BJ (cell line): Measurements from ENCODE around the gene LSM14B. TPM values are rescaled to one million over a fixed set of nuclear protein-coding genes. Genes with fewer than 3 reads are reported as not detected.

Experiments used
- CTCF ChIA-PET: fragments of 350-600 bp; formaldehyde crosslinking; extraction: SDS; loops from one replicate; lab custom pipeline; 2021; ENCODE audit warnings: antibody characterized with exemption, inconsistent platforms; lab: Yijun Ruan, JAX
- POLR2A ChIA-PET: fragments of 300-600 bp; sonication (Branson Sonifier 250); formaldehyde crosslinking; extraction: SDS; loops from one replicate; lab custom pipeline; 2021; ENCODE audit warnings: antibody characterized with exemption; lab: Charles Lee
- DNase-seq: peaks from one replicate; pipeline ENCODE4 v3.0.0-alpha.2; 2011; ENCODE audit warnings: low read depth
- H3K27me3 ChIP-seq: 2 replicates; pipeline ENCODE4 v1.6.0; 2011; ENCODE audit warnings: low read length; ENCODE audit not compliant: control insufficient read depth, insufficient read depth
- H3K36me3 ChIP-seq: 2 replicates; pipeline ENCODE4 v1.5.1; 2011; ENCODE audit warnings: low read length; ENCODE audit not compliant: control insufficient read depth, insufficient read depth
- H3K4me3 ChIP-seq: 2 replicates; pipeline ENCODE4 v1.5.1; 2011; ENCODE audit warnings: low read depth, mild to moderate bottlenecking, control low read depth, low read length
- polyA plus RNA-seq: library from polyadenylated mRNA; depleted of rRNA; stranded (reverse); fragments of >200 nt; gene quantifications from 2 replicates; pipeline ENCODE4 v1.2.3, GENCODE V29; 2011
- TF ChIP-seq, protein P1 (sequence below): IDR thresholded peaks from 2 replicates; pipeline ENCODE4 v1.5.1; 2011; ENCODE audit warnings: low read depth, mild to moderate bottlenecking, control low read depth, inconsistent platforms, low read length, moderate library complexity; ENCODE audit not compliant: insufficient read depth

Gene LSM14B
- polyA plus RNA-seq, 1 experiment: 48.2 TPM

DNA sequence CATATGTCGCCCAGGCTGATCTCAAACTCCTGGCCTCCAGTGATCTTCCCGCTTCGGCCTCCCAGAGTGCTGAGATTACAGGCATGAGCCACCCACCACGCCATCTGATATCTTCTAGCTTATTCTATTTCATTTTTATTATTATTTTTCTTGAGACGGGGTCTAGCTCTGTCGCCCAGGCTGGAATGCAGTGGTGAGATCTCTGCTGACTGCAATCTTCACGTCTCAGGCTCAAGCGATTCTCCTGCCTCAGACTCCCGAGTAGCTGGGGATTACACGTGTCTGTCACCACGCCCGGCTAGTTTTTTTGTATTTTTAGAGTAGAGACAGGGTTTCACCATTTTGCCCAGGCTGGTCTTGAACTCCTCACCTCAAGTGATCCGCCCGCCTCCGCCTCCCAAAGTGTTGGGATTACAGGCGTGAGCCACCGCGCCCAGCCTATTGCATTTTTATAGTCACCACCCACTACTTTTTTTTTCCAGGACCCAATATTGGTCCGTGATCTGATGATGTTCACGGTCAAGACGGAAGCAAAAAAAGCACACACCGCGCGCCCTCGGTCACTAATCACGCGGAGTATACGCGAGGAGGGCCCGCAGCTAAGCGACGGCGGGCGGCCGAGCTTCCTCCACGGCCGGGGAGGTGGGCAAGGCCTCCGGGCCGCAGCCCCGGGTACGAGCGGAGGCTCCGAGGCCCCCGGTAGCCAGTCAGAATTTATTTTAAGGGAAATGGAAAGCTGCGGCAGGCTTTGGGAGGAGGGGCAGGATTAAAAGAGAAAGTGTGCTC lies 1.1 kb upstream of the LSM14B start:
- peaks cover 15% of the 10 kb centered on the region for H3K27me3 ChIP-seq
- ChIA-PET POLR2A (no interaction called here), CTCF (interaction anchor here (0.7 to 2.8 kb wide), 5 partner anchors 15 to 1593 kb away, joined by 3 to 11 read pairs (median 4); no protein-coding TSS in a partner anchor)
- TF ChIP-seq, protein P1, sequence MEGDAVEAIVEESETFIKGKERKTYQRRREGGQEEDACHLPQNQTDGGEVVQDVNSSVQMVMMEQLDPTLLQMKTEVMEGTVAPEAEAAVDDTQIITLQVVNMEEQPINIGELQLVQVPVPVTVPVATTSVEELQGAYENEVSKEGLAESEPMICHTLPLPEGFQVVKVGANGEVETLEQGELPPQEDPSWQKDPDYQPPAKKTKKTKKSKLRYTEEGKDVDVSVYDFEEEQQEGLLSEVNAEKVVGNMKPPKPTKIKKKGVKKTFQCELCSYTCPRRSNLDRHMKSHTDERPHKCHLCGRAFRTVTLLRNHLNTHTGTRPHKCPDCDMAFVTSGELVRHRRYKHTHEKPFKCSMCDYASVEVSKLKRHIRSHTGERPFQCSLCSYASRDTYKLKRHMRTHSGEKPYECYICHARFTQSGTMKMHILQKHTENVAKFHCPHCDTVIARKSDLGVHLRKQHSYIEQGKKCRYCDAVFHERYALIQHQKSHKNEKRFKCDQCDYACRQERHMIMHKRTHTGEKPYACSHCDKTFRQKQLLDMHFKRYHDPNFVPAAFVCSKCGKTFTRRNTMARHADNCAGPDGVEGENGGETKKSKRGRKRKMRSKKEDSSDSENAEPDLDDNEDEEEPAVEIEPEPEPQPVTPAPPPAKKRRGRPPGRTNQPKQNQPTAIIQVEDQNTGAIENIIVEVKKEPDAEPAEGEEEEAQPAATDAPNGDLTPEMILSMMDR: no peak
- no peak for DNase-seq
- peaks cover 10% of the 10 kb centered on the region for H3K36me3 ChIP-seq
- H3K4me3 ChIP-seq: peak overlapping the region; percentile 63

DNA sequence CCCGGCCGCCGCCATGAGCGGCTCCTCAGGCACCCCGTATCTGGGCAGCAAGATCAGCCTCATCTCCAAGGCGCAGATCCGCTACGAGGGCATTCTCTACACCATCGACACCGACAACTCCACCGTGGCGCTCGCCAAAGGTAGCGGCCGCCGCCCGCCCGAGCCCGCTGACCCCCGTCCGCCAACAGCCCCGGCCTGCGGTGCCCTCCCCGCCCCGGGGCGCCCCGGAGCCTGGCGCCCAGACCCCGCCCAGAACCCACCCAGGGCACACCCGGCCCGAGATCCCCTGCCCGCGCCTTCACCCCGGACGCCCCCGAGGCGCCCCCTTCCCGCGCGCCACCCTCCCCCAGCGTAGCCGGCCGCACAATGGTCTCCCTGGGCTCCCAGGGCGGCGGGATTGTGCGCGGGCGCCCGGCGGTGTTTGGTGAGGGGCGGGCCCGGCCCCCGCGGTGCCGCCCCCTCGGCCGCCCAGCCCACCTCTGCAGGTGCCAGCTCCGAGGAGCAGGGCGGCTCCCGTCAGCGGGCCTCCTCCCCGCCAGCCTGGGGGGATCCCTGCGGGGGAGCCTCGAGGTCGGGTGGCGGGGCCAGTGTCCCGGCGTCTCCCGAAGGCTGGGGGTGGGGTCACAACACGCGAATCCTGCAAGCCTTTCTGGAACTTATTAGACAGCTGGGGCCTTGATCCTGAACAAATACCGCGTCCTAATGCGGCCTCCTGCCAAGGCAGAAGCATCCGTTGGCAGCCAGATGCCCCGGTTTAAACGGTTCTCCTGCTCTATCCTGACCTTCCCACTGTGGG lies 577 bp downstream of the LSM14B start:
- TF ChIP-seq, protein P1: no peak
- no peak for DNase-seq
- POLR2A ChIA-PET: no interaction called here
- Histone ChIP-seq H3K36me3 (peaks cover 20% of the 10 kb centered on the region), H3K4me3 (peak overlapping the region; percentile 73), H3K27me3 (peaks cover 7% of the 10 kb centered on the region)
- CTCF ChIA-PET: interaction anchor here (0.6 to 2.8 kb wide), 6 partner anchors 10 to 929 kb away, joined by 3 to 11 read pairs (median 4); no protein-coding TSS in a partner anchor

DNA sequence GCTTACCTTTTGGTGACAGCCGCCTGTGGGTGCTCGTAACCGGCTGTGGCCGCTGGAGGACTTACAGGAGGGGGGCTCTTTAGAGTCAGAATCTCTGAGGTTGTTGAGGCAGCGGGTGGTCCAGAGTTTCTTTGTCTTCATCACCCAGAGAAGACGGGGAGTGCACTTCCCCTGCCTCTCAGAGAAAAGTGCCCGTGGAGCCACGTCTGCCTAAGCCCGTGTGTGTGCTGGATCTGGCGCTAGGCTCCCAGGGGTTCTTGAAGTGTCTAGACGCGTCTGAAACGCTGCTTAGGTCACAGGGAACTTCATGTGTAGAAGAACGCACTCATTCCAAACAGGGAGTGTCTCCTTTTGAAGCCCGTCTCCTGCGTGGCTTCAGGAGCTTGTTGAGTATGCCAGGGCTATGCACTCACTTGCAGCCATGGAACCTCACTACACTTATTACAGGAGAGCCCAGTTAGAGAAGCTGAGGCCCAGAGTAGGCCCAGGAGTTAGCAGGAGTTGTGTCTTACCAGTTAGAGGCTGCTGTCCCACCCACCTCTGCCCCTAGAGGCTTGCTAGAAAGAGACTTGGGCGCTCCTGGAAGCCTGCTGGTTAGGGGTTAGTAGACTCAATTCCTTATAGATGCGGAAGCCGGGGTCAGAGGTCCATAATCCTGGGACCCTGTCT lies 1.3 kb downstream of the LSM14B start:
- TF ChIP-seq, protein P1: peak; percentile 20; the same call in 1 of the 2 replicates
- CTCF ChIA-PET: interaction anchor here (0.6 to 1.8 kb wide), 5 partner anchors 9 to 113 kb away, joined by 3 to 9 read pairs (median 5); no protein-coding TSS in a partner anchor
- no peak for DNase-seq
- POLR2A ChIA-PET: no interaction called here
- H3K27me3 ChIP-seq: peaks cover 2% of the 10 kb centered on the region; the same call in 1 of the 2 replicates
- H3K36me3 ChIP-seq: peaks cover 26% of the 10 kb centered on the region
- H3K4me3 ChIP-seq: peak overlapping the region; percentile 73

DNA sequence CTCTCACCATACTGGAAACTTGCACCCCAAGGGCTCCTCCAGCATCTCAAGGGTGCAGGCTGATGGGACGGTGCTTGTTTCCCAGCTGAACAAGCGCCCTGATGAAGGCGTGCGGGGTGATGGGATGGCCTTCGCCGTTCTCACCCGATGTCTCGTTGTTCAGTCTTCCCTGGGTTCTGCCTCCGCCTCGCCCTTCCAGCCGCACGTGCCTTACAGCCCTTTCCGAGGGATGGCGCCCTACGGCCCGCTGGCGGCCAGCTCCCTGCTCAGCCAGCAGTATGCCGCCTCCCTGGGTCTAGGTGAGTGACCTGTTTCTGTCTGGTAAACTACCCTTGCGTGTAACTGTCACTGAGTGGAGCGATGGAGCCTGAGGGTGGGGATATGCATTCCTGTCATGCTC lies 3.9 kb downstream of the LSM14B start:
- Histone ChIP-seq H3K36me3 (peaks cover 41% of the 10 kb centered on the region), H3K4me3 (no peak overlapping the region), H3K27me3 (no peaks in the 10 kb centered on the region)
- no peak for DNase-seq
- CTCF ChIA-PET: interaction anchor here (1.1 to 2.2 kb wide), 5 partner anchors 10 to 115 kb away, joined by 3 to 10 read pairs (median 5); no protein-coding TSS in a partner anchor
- TF ChIP-seq, protein P1: no peak
- POLR2A ChIA-PET: no interaction called here
